Measurements from ENCODE around the gene RND3. TPM values are rescaled to one million over a fixed set of nuclear protein-coding genes. Genes with fewer than 3 reads are reported as not detected.

The RND3 gene
- total and polyA plus RNA-seq, 10 of the 15 experiments (the other 5 are each of a cell fraction or from before 2014, with no cell fraction given), result 0.38 to 18.3 (median 0.93) TPM

DNA sequence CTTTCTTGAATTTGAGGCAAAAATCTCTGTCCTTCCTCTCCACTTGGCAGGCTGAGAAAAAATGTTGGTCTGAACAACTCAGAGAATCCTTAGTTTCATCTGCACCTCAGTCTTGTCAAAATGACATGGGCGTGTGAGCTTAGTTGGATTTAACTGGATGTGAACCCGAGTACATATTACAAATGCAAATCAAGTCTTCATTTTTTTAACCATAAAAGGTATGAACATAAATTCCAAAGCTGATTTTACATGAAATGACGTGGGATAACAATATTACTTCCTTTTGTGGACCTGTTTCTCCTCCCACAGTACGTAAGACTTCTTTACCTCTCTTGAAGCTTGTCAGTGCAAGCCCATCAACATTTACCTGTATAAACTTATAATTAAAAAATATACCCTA lies 32.6 kb upstream of the RND3 start:
- Histone ChIP-seq H3K4me3 (no peak overlapping the region), H3K4me1 (ENCODE audit: control insufficient read depth, insufficient read depth, low read length) (no peaks in the 10 kb centered on the region), H3K36me3 (ENCODE audit: control insufficient read depth in 2 of 2, insufficient read depth in 2 of 2, low read length in 1 of 2) (no peaks in the 10 kb centered on the region), H2AFZ (ENCODE audit: control insufficient read depth, low read depth, low read length) (no peak overlapping the region), H4K20me1 (ENCODE audit: control insufficient read depth, insufficient read depth) (no peaks in the 10 kb centered on the region), H3K27me3 (replicated peaks in 1 of 2; ENCODE audit: control insufficient read depth in 2 of 2, insufficient read depth in 2 of 2, low read length in 1 of 2) (no peaks in the 10 kb centered on the region), H3K9me3 (replicated peaks; ENCODE audit: control insufficient read depth, insufficient read depth, low read length) (no peaks in the 10 kb centered on the region; the same call in 2 of the 3 replicates), H3K79me2 (ENCODE audit: control insufficient read depth, insufficient read depth, low read length) (no peaks in the 10 kb centered on the region), H3K27ac (ENCODE audit: control insufficient read depth, insufficient read depth) (no peak overlapping the region), H3K9ac (ENCODE audit: control insufficient read depth, insufficient read depth, low read length) (no peak overlapping the region), H3K4me2 (ENCODE audit: control insufficient read depth, insufficient read depth) (no peak overlapping the region)
- intact Hi-C loops (cut with micrococcal nuclease; ENCODE audit: unreplicated experiment) (no loop called here), in situ Hi-C loops (cut with MboI) (no loop called here)
- ChIA-PET RAD21 (ENCODE audit: unreplicated experiment) (interaction anchor here (0.8 to 2.6 kb wide), 12 partner anchors 9 to 81 kb away, joined by 3 to 12 read pairs (median 5); no protein-coding TSS in a partner anchor), CTCF (interaction anchor here (1.0 to 1.7 kb wide), 9 partner anchors 9 to 94 kb away, joined by 3 to 6 read pairs (median 4); no protein-coding TSS in a partner anchor), SMC1A (ENCODE audit: uncharacterized antibody, unreplicated experiment) (interaction anchor here (0.7 to 3.5 kb wide), 13 partner anchors 8 to 98 kb away, joined by 3 to 14 read pairs (median 4); no protein-coding TSS in a partner anchor), POLR2A (interaction anchor here (0.6 to 1.5 kb wide), 5 partner anchors 8 to 53 kb away, joined by 3 to 5 read pairs (median 4); no protein-coding TSS in a partner anchor)
- TF ChIP-seq JUND (IDR thresholded peaks at IDR 0.05; ENCODE audit: low read depth, low read length), result no peak
- TF ChIP-seq BRCA1 (IDR thresholded peaks at IDR 0.05; ENCODE audit: low read depth, low read length), result no peak
- TF ChIP-seq, protein P1, sequence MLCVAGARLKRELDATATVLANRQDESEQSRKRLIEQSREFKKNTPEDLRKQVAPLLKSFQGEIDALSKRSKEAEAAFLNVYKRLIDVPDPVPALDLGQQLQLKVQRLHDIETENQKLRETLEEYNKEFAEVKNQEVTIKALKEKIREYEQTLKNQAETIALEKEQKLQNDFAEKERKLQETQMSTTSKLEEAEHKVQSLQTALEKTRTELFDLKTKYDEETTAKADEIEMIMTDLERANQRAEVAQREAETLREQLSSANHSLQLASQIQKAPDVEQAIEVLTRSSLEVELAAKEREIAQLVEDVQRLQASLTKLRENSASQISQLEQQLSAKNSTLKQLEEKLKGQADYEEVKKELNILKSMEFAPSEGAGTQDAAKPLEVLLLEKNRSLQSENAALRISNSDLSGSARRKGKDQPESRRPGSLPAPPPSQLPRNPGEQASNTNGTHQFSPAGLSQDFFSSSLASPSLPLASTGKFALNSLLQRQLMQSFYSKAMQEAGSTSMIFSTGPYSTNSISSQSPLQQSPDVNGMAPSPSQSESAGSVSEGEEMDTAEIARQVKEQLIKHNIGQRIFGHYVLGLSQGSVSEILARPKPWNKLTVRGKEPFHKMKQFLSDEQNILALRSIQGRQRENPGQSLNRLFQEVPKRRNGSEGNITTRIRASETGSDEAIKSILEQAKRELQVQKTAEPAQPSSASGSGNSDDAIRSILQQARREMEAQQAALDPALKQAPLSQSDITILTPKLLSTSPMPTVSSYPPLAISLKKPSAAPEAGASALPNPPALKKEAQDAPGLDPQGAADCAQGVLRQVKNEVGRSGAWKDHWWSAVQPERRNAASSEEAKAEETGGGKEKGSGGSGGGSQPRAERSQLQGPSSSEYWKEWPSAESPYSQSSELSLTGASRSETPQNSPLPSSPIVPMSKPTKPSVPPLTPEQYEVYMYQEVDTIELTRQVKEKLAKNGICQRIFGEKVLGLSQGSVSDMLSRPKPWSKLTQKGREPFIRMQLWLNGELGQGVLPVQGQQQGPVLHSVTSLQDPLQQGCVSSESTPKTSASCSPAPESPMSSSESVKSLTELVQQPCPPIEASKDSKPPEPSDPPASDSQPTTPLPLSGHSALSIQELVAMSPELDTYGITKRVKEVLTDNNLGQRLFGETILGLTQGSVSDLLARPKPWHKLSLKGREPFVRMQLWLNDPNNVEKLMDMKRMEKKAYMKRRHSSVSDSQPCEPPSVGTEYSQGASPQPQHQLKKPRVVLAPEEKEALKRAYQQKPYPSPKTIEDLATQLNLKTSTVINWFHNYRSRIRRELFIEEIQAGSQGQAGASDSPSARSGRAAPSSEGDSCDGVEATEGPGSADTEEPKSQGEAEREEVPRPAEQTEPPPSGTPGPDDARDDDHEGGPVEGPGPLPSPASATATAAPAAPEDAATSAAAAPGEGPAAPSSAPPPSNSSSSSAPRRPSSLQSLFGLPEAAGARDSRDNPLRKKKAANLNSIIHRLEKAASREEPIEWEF (IDR thresholded peaks at IDR 0.05; ENCODE audit: insufficient replicate concordance, low read depth, low read length), result no peak
- TF ChIP-seq ZNF274 (IDR thresholded peaks at IDR 0.05; ENCODE audit: insufficient read depth, insufficient read length), result no peak
- TF ChIP-seq, protein P2, sequence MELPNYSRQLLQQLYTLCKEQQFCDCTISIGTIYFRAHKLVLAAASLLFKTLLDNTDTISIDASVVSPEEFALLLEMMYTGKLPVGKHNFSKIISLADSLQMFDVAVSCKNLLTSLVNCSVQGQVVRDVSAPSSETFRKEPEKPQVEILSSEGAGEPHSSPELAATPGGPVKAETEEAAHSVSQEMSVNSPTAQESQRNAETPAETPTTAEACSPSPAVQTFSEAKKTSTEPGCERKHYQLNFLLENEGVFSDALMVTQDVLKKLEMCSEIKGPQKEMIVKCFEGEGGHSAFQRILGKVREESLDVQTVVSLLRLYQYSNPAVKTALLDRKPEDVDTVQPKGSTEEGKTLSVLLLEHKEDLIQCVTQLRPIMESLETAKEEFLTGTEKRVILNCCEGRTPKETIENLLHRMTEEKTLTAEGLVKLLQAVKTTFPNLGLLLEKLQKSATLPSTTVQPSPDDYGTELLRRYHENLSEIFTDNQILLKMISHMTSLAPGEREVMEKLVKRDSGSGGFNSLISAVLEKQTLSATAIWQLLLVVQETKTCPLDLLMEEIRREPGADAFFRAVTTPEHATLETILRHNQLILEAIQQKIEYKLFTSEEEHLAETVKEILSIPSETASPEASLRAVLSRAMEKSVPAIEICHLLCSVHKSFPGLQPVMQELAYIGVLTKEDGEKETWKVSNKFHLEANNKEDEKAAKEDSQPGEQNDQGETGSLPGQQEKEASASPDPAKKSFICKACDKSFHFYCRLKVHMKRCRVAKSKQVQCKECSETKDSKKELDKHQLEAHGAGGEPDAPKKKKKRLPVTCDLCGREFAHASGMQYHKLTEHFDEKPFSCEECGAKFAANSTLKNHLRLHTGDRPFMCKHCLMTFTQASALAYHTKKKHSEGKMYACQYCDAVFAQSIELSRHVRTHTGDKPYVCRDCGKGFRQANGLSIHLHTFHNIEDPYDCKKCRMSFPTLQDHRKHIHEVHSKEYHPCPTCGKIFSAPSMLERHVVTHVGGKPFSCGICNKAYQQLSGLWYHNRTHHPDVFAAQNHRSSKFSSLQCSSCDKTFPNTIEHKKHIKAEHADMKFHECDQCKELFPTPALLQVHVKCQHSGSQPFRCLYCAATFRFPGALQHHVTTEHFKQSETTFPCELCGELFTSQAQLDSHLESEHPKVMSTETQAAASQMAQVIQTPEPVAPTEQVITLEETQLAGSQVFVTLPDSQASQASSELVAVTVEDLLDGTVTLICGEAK (IDR thresholded peaks at IDR 0.05; ENCODE audit: borderline replicate concordance), result no peak
- no peak for TF ChIP-seq E4F1 (IDR thresholded peaks at IDR 0.05; ENCODE audit: borderline replicate concordance, partially characterized antibody)
- no peak for TF ChIP-seq FOXK2 (IDR thresholded peaks at IDR 0.05)
- FAIRE-seq (no peak), ATAC-seq (no peak), DNase-seq (ENCODE audit: low read depth, low spot score) (no peak)
- BruUV-seq (replicated peaks), result no TSS peak
- 21% methylated on average over 4 of the region's 4 CpGs for WGBS (ENCODE audit: insufficient coverage, insufficient replicate concordance, low lambda C conversion rate, missing lambda C conversion rate)
